ENCODE measurements around the gene INPP4B. TPM values are rescaled to one million over a fixed set of nuclear protein-coding genes. Genes with fewer than 3 reads are reported as not detected.

INPP4B gene
- total RNA-seq, 1 experiment from 2014 or later = 53.7 TPM

GRCh38 chr4:142194905-142195304 is 651.2 kb downstream of the INPP4B start:
- Histone ChIP-seq H3F3A (ENCODE audit: insufficient read depth, low read depth) (no peaks in the 10 kb centered on the region), H3K9me2 (ENCODE audit: insufficient read depth) (no peaks in the 10 kb centered on the region), H2AFZ (no peak overlapping the region), H3K4me1 (replicated peaks; ENCODE audit: insufficient read depth) (no peaks in the 10 kb centered on the region), H3K9me3 (ENCODE audit: insufficient read depth, low read depth) (no peaks in the 10 kb centered on the region), H3K4me3 (no peak overlapping the region), H3K4me2 (no peak overlapping the region), H3K36me3 (ENCODE audit: low read depth) (no peaks in the 10 kb centered on the region), H4K20me1 (ENCODE audit: insufficient read depth) (no peaks in the 10 kb centered on the region), H3K27me3 (ENCODE audit: insufficient read depth, low read depth) (no peaks in the 10 kb centered on the region), H3K27ac (no peak overlapping the region), H3K79me2 (ENCODE audit: low read depth) (no peaks in the 10 kb centered on the region)
- DNase-seq = no peak
- ChIA-PET CTCF (no interaction called here), POLR2A (ENCODE audit: unreplicated experiment) (no interaction called here)
- intact Hi-C loops (cut with micrococcal nuclease; ENCODE audit: unreplicated experiment) = no loop called here
- TF ChIP-seq CTCF (conservative IDR thresholded peaks at IDR 0.05) = no peak
- no TSS peak for BruUV-seq (replicated peaks)

DNA sequence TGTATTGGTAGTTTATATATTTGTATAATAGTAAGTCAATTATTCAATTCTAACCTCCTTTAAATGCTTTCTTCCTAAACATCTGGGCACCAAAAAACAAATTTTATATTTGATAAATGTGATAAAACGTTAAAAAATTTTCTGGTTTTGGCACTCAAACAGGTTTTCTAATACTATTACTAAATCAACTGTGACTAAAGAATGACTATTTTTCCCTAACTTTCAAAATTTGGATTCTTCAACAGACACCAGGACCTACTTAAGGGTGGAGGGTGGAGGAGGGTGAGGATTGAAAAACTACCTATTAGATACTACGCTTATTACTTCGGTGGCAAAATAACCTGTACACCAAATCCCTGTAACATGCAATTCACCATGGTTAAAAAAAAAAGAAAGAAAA is 654.2 kb downstream of the INPP4B start:
- no peak for DNase-seq
- Histone ChIP-seq H3F3A (ENCODE audit: insufficient read depth, low read depth) (no peaks in the 10 kb centered on the region), H3K4me2 (no peak overlapping the region), H4K20me1 (ENCODE audit: insufficient read depth) (no peaks in the 10 kb centered on the region), H3K9me3 (ENCODE audit: insufficient read depth, low read depth) (no peaks in the 10 kb centered on the region), H3K9me2 (ENCODE audit: insufficient read depth) (no peaks in the 10 kb centered on the region), H2AFZ (no peak overlapping the region), H3K79me2 (ENCODE audit: low read depth) (no peaks in the 10 kb centered on the region), H3K4me1 (replicated peaks; ENCODE audit: insufficient read depth) (no peaks in the 10 kb centered on the region), H3K36me3 (ENCODE audit: low read depth) (no peaks in the 10 kb centered on the region), H3K27ac (no peak overlapping the region), H3K4me3 (no peak overlapping the region), H3K27me3 (ENCODE audit: insufficient read depth, low read depth) (no peaks in the 10 kb centered on the region)
- CTCF ChIA-PET = no interaction called here
- BruUV-seq (replicated peaks) = no TSS peak
- intact Hi-C loops (cut with micrococcal nuclease; ENCODE audit: unreplicated experiment) = no loop called here
- TF ChIP-seq CTCF (conservative IDR thresholded peaks at IDR 0.05) = no peak
- TF ChIP-seq EZH2 (IDR thresholded peaks at IDR 0.05; ENCODE audit: low read depth) = no peak
- POLR2A ChIA-PET (ENCODE audit: unreplicated experiment) = no interaction called here

- intact Hi-C loops (cut with micrococcal nuclease; ENCODE audit: unreplicated experiment) = no loop called here
- ChIA-PET CTCF (interaction anchor here (0.8 kb wide), 1 partner anchor 1887 kb away, joined by 4 read pairs; no protein-coding TSS in a partner anchor), POLR2A (ENCODE audit: unreplicated experiment) (no interaction called here)
- H3K36me3 ChIP-seq (ENCODE audit: low read depth) = no peaks in the 10 kb centered on the region
- DNase-seq = no peak
- H3K79me2 ChIP-seq (ENCODE audit: low read depth) = no peaks in the 10 kb centered on the region
- H3K4me1 ChIP-seq (replicated peaks; ENCODE audit: insufficient read depth) = no peaks in the 10 kb centered on the region
- no TSS peak for BruUV-seq (replicated peaks)
- no peak overlapping the region for H3K27ac ChIP-seq
- H3K9me2 ChIP-seq (ENCODE audit: insufficient read depth) = no peaks in the 10 kb centered on the region
- H4K20me1 ChIP-seq (ENCODE audit: insufficient read depth) = no peaks in the 10 kb centered on the region
- no peaks in the 10 kb centered on the region for H3F3A ChIP-seq (ENCODE audit: insufficient read depth, low read depth)
- no peaks in the 10 kb centered on the region for H3K27me3 ChIP-seq (ENCODE audit: insufficient read depth, low read depth)
- H3K4me3 ChIP-seq = no peak overlapping the region
- H3K9me3 ChIP-seq (ENCODE audit: insufficient read depth, low read depth) = no peaks in the 10 kb centered on the region
- TF ChIP-seq EZH2 (IDR thresholded peaks at IDR 0.05; ENCODE audit: low read depth) = no peak
- TF ChIP-seq CTCF (conservative IDR thresholded peaks at IDR 0.05) = no peak
- H3K4me2 ChIP-seq = no peak overlapping the region
- H2AFZ ChIP-seq = no peak overlapping the region
These were observed 665.1 kb downstream of the INPP4B start for GRCh38 chr4:142181021-142181420.
